Activated T-cell treated with anti-CD3 and anti-CD28 coated beads, Interleukin-2, amount 50 U/mL, for 24 hours (primary cell): ENCODE measurements around the gene SH3GL2.

ENCODE experiments used
- DNase-seq: peaks from one replicate; pipeline ENCODE4 v3.0.0-alpha.2; 2020
- H3K27ac Mint-ChIP-seq: 2 replicates; pipeline ENCODE4 v1.8.0; 2020; ENCODE audit warnings: mild to moderate bottlenecking, mixed read lengths
- H3K27me3 Mint-ChIP-seq: 2 replicates; pipeline ENCODE4 v1.8.0; 2020; ENCODE audit warnings: mixed read lengths
- H3K36me3 Mint-ChIP-seq: 2 replicates; pipeline ENCODE4 v1.8.0; 2020; ENCODE audit warnings: low read depth, mixed read lengths
- H3K4me1 Mint-ChIP-seq: 2 replicates; pipeline ENCODE4 v1.8.0; 2020; ENCODE audit warnings: low read depth, mixed read lengths
- H3K4me3 Mint-ChIP-seq: 2 replicates; pipeline ENCODE4 v1.8.0; 2020; ENCODE audit warnings: mild to moderate bottlenecking, moderate library complexity, mixed read lengths
- H3K9me3 Mint-ChIP-seq: 2 replicates; pipeline ENCODE4 v1.8.0; 2020; ENCODE audit warnings: mixed read lengths

Gene SH3GL2

GRCh38 chr9:17772223-17772622 is 193.4 kb downstream of the SH3GL2 start:
- no peaks in the 10 kb centered on the region for H3K9me3 Mint-ChIP-seq
- H3K4me1 Mint-ChIP-seq, result no peaks in the 10 kb centered on the region
- H3K36me3 Mint-ChIP-seq, result no peaks in the 10 kb centered on the region

GRCh38 chr9:17775656-17776055 is 196.8 kb downstream of the SH3GL2 start:
- Mint-ChIP-seq H3K27me3 (no peaks in the 10 kb centered on the region), H3K27ac (no peak overlapping the region), H3K36me3 (no peaks in the 10 kb centered on the region), H3K9me3 (peaks cover 5% of the 10 kb centered on the region), H3K4me1 (no peaks in the 10 kb centered on the region), H3K4me3 (no peak overlapping the region)
- DNase-seq, result no peak

More at GRCh38 chr9:17772223-17772622, 193.4 kb downstream of the SH3GL2 start:
- DNase-seq, result no peak
- Mint-ChIP-seq H3K4me3 (no peak overlapping the region), H3K27ac (no peak overlapping the region), H3K27me3 (no peaks in the 10 kb centered on the region)

- no peaks in the 10 kb centered on the region for H3K27me3 Mint-ChIP-seq
- H3K4me3 Mint-ChIP-seq, result no peak overlapping the region
- H3K9me3 Mint-ChIP-seq, result peaks cover 5% of the 10 kb centered on the region
- H3K4me1 Mint-ChIP-seq, result no peaks in the 10 kb centered on the region
- H3K36me3 Mint-ChIP-seq, result no peaks in the 10 kb centered on the region
- H3K27ac Mint-ChIP-seq, result no peak overlapping the region
- DNase-seq, result no peak
Observed at GRCh38 chr9:17776735-17777134, 197.9 kb downstream of the SH3GL2 start.

GRCh38 chr9:17777465-17777864 is 198.6 kb downstream of the SH3GL2 start:
- Mint-ChIP-seq H3K27me3 (no peaks in the 10 kb centered on the region), H3K9me3 (peaks cover 5% of the 10 kb centered on the region)

GRCh38 chr9:17782430-17783149 is 203.7 kb downstream of the SH3GL2 start:
- no peak for DNase-seq
- Mint-ChIP-seq H3K27ac (no peak overlapping the region), H3K27me3 (no peaks in the 10 kb centered on the region), H3K36me3 (no peaks in the 10 kb centered on the region), H3K4me1 (no peaks in the 10 kb centered on the region), H3K4me3 (no peak overlapping the region), H3K9me3 (peaks cover 5% of the 10 kb centered on the region)

More at GRCh38 chr9:17777465-17777864, 198.6 kb downstream of the SH3GL2 start:
- Mint-ChIP-seq H3K4me1 (no peaks in the 10 kb centered on the region), H3K36me3 (no peaks in the 10 kb centered on the region), H3K4me3 (no peak overlapping the region), H3K27ac (no peak overlapping the region)
- DNase-seq, result no peak

- Mint-ChIP-seq H3K27me3 (no peaks in the 10 kb centered on the region), H3K4me1 (no peaks in the 10 kb centered on the region), H3K27ac (no peak overlapping the region), H3K36me3 (no peaks in the 10 kb centered on the region), H3K9me3 (peaks cover 5% of the 10 kb centered on the region), H3K4me3 (no peak overlapping the region)
- no peak for DNase-seq
Observed at GRCh38 chr9:17783227-17783626, 204.4 kb downstream of the SH3GL2 start.

GRCh38 chr9:17789316-17789715 is 210.4 kb downstream of the SH3GL2 start:
- H3K27me3 Mint-ChIP-seq, result no peaks in the 10 kb centered on the region
- H3K27ac Mint-ChIP-seq, result no peak overlapping the region
- H3K4me3 Mint-ChIP-seq, result no peak overlapping the region
- DNase-seq, result no peak
- H3K4me1 Mint-ChIP-seq, result no peaks in the 10 kb centered on the region
- no peaks in the 10 kb centered on the region for H3K9me3 Mint-ChIP-seq
- H3K36me3 Mint-ChIP-seq, result no peaks in the 10 kb centered on the region

GRCh38 chr9:17793713-17794622 is 215.1 kb downstream of the SH3GL2 start:
- Mint-ChIP-seq H3K27me3 (no peaks in the 10 kb centered on the region), H3K4me1 (no peaks in the 10 kb centered on the region), H3K36me3 (no peaks in the 10 kb centered on the region), H3K9me3 (no peaks in the 10 kb centered on the region), H3K27ac (no peak overlapping the region), H3K4me3 (no peak overlapping the region)
- DNase-seq, result no peak

- no peak for DNase-seq
- Mint-ChIP-seq H3K27me3 (no peaks in the 10 kb centered on the region), H3K27ac (no peak overlapping the region), H3K4me1 (no peaks in the 10 kb centered on the region), H3K4me3 (no peak overlapping the region), H3K36me3 (no peaks in the 10 kb centered on the region), H3K9me3 (no peaks in the 10 kb centered on the region)
Observed at GRCh38 chr9:17795744-17796143, 216.9 kb downstream of the SH3GL2 start.

GRCh38 chr9:17799369-17799768 is 220.5 kb downstream of the SH3GL2 start:
- no peaks in the 10 kb centered on the region for H3K4me1 Mint-ChIP-seq
- no peaks in the 10 kb centered on the region for H3K9me3 Mint-ChIP-seq
- no peaks in the 10 kb centered on the region for H3K36me3 Mint-ChIP-seq
- no peaks in the 10 kb centered on the region for H3K27me3 Mint-ChIP-seq
- H3K4me3 Mint-ChIP-seq, result no peak overlapping the region
- H3K27ac Mint-ChIP-seq, result no peak overlapping the region
- no peak for DNase-seq

GRCh38 chr9:17800418-17800817 is 221.6 kb downstream of the SH3GL2 start:
- Mint-ChIP-seq H3K4me1 (no peaks in the 10 kb centered on the region), H3K4me3 (no peak overlapping the region), H3K27ac (no peak overlapping the region), H3K27me3 (no peaks in the 10 kb centered on the region), H3K9me3 (no peaks in the 10 kb centered on the region), H3K36me3 (no peaks in the 10 kb centered on the region)
- DNase-seq, result no peak

GRCh38 chr9:17802249-17802857 is 223.5 kb downstream of the SH3GL2 start:
- Mint-ChIP-seq H3K27me3 (no peaks in the 10 kb centered on the region), H3K9me3 (no peaks in the 10 kb centered on the region), H3K4me1 (no peaks in the 10 kb centered on the region), H3K27ac (no peak overlapping the region), H3K36me3 (no peaks in the 10 kb centered on the region), H3K4me3 (no peak overlapping the region)
- DNase-seq, result no peak

- Mint-ChIP-seq H3K9me3 (no peaks in the 10 kb centered on the region), H3K27me3 (peaks cover 10% of the 10 kb centered on the region), H3K4me3 (no peak overlapping the region), H3K4me1 (no peaks in the 10 kb centered on the region), H3K27ac (no peak overlapping the region), H3K36me3 (no peaks in the 10 kb centered on the region)
- no peak for DNase-seq
Observed at GRCh38 chr9:17807613-17808282, 228.9 kb downstream of the SH3GL2 start.

- H3K27me3 Mint-ChIP-seq, result peaks cover 10% of the 10 kb centered on the region
- no peak overlapping the region for H3K4me3 Mint-ChIP-seq
- H3K9me3 Mint-ChIP-seq, result no peaks in the 10 kb centered on the region
- DNase-seq, result no peak
- H3K36me3 Mint-ChIP-seq, result no peaks in the 10 kb centered on the region
- no peak overlapping the region for H3K27ac Mint-ChIP-seq
- H3K4me1 Mint-ChIP-seq, result no peaks in the 10 kb centered on the region
Observed at GRCh38 chr9:17810317-17810716, 231.5 kb downstream of the SH3GL2 start.
